WTC11 (cell line): ENCODE measurements around the gene PTP4A1. TPM values are rescaled to one million over a fixed set of nuclear protein-coding genes. Genes with fewer than 3 reads are reported as not detected.

Experiments used
- ATAC-seq: fragments of 200-7000 bp; cut with Tn5 transposase; 2 replicates; pipeline ENCODE4 v1.10.0; 2021; ENCODE audit warnings: mild to moderate bottlenecking, moderate library complexity
- CTCF ChIA-PET: fragments of 300-600 bp; sonication (Branson Sonifier 250); formaldehyde crosslinking; loops from one replicate; lab custom pipeline; 2021; ENCODE audit warnings: antibody characterized with exemption; lab: Charles Lee
- POLR2A ChIA-PET: fragments of 350-600 bp; sonication (Branson Sonifier 250); formaldehyde crosslinking; loops from one replicate; lab custom pipeline; 2021; ENCODE audit warnings: antibody characterized with exemption; lab: Charles Lee
- DNase-seq: peaks from one replicate; pipeline ENCODE4 v3.0.0; 2021; ENCODE audit warnings: low spot score
- H3K27ac Mint-ChIP-seq: 2 replicates; pipeline ENCODE4 v1.8.0; 2021; ENCODE audit warnings: mixed read lengths
- H3K27me3 Mint-ChIP-seq: 2 replicates; pipeline ENCODE4 v1.8.0; 2021; ENCODE audit warnings: low read depth, mild to moderate bottlenecking, moderate library complexity, mixed read lengths
- H3K36me3 Mint-ChIP-seq: 2 replicates; pipeline ENCODE4 v1.8.0; 2021; ENCODE audit warnings: mixed read lengths
- H3K4me1 Mint-ChIP-seq: 2 replicates; pipeline ENCODE4 v1.8.0; 2022; ENCODE audit warnings: mixed read lengths
- H3K4me3 Mint-ChIP-seq: 2 replicates; pipeline ENCODE4 v1.8.0; 2021; ENCODE audit warnings: mild to moderate bottlenecking, moderate library complexity, mixed read lengths
- H3K9me3 Mint-ChIP-seq: 2 replicates; pipeline ENCODE4 v1.8.0; 2021; ENCODE audit warnings: mixed read lengths
- CREB1 ChIP-seq: sonication (generic); formaldehyde crosslinking; IDR thresholded peaks from 2 replicates; pipeline ENCODE4 v1.8.0; 2023; ENCODE audit warnings: mild to moderate bottlenecking, missing genetic modification reagents
- FOXP1 ChIP-seq: sonication (generic); formaldehyde crosslinking; IDR thresholded peaks from 2 replicates; pipeline ENCODE4 v1.8.0; 2022; ENCODE audit warnings: missing genetic modification reagents, mild to moderate bottlenecking, moderate library complexity, borderline replicate concordance
- GABPB1 ChIP-seq: sonication (generic); formaldehyde crosslinking; IDR thresholded peaks from 2 replicates; pipeline ENCODE4 v1.8.1; 2023; ENCODE audit warnings: mild to moderate bottlenecking, missing genetic modification reagents
- MYBL2 ChIP-seq: sonication (generic); formaldehyde crosslinking; IDR thresholded peaks from 2 replicates; pipeline ENCODE4 v1.8.1; 2023; ENCODE audit warnings: mild to moderate bottlenecking, moderate library complexity, missing genetic modification reagents
- PREB ChIP-seq: sonication (generic); formaldehyde crosslinking; IDR thresholded peaks from 2 replicates; pipeline ENCODE4 v1.8.1; 2022; ENCODE audit warnings: mild to moderate bottlenecking, missing genetic modification reagents, moderate library complexity, borderline replicate concordance
- RELA ChIP-seq: sonication (generic); formaldehyde crosslinking; IDR thresholded peaks from 2 replicates; pipeline ENCODE4 v1.8.1; 2022; ENCODE audit warnings: missing genetic modification reagents, mild to moderate bottlenecking, borderline replicate concordance
- ZNF281 ChIP-seq: sonication (generic); formaldehyde crosslinking; IDR thresholded peaks from 2 replicates; pipeline ENCODE4 v1.8.0; 2023; ENCODE audit warnings: mild to moderate bottlenecking, missing genetic modification reagents
- ZNF416 ChIP-seq: fragments of 250-450 bp; sonication (Bioruptor Pico); IDR thresholded peaks from 2 replicates; pipeline ENCODE4 v1.9.0; 2021; ENCODE audit warnings: mild to moderate bottlenecking, inconsistent platforms
- ZNF671 ChIP-seq: fragments of 250-450 bp; sonication (Bioruptor Pico); IDR thresholded peaks from 2 replicates; pipeline ENCODE4 v1.8.0; 2021; ENCODE audit warnings: mild to moderate bottlenecking
- total RNA-seq: library from RNA; stranded (reverse); gene quantifications from 3 replicates; pipeline ENCODE4 v1.2.3, GENCODE V29; 2021
- TF ChIP-seq, protein P1 (sequence below): sonication (generic); formaldehyde crosslinking; IDR thresholded peaks from 2 replicates; pipeline ENCODE4 v1.8.1; 2023; ENCODE audit warnings: mild to moderate bottlenecking, missing genetic modification reagents
- TF ChIP-seq, protein P2 (sequence below): sonication (generic); formaldehyde crosslinking; IDR thresholded peaks from 2 replicates; pipeline ENCODE4 v1.8.0; 2022; ENCODE audit warnings: mild to moderate bottlenecking, missing genetic modification reagents
- TF ChIP-seq, protein P3 (sequence below): sonication (generic); formaldehyde crosslinking; IDR thresholded peaks from 2 replicates; pipeline ENCODE4 v1.8.1; 2022; ENCODE audit warnings: mild to moderate bottlenecking, moderate library complexity, missing genetic modification reagents

PTP4A1 gene
- total RNA-seq, 1 experiment from 2014 or later = 56.9 TPM

DNA sequence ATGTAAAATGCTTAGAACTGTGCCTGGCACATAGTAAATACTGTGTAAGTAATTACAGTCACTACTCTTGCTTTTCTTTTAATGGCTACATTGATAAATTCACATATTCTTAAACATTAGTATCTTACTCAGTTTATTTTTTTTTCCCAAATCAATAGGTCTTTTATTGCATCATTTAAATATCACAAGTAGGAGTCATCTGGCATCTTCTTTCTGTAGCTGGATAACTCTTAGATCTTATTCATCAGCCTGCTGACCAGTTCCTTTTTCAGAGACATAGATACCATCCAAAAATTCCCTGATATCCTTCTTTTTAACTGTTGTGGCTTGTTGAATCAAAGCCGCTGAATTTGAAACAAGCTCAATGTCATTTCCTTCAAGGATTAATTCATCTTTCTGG, 43.3 kb downstream of the PTP4A1 start:
- Mint-ChIP-seq H3K9me3 (peaks cover 14% of the 10 kb centered on the region), H3K27me3 (peaks cover 16% of the 10 kb centered on the region), H3K4me3 (no peak overlapping the region), H3K4me1 (no peaks in the 10 kb centered on the region), H3K36me3 (no peaks in the 10 kb centered on the region), H3K27ac (no peak overlapping the region)
- ATAC-seq = no peak
- POLR2A ChIA-PET = no interaction called here
- DNase-seq = no peak
- CTCF ChIA-PET = no interaction called here
- TF ChIP-seq ZNF671 (CRISPR knock-in tag) (no peak), MYBL2 (CRISPR knock-in tag) (no peak), ZNF281 (CRISPR knock-in tag) (no peak), FOXP1 (CRISPR knock-in tag) (no peak), CREB1 (CRISPR knock-in tag) (no peak), RELA (CRISPR knock-in tag) (no peak), ZNF416 (CRISPR knock-in tag) (no peak), PREB (no peak), GABPB1 (no peak)
- TF ChIP-seq, protein P1, sequence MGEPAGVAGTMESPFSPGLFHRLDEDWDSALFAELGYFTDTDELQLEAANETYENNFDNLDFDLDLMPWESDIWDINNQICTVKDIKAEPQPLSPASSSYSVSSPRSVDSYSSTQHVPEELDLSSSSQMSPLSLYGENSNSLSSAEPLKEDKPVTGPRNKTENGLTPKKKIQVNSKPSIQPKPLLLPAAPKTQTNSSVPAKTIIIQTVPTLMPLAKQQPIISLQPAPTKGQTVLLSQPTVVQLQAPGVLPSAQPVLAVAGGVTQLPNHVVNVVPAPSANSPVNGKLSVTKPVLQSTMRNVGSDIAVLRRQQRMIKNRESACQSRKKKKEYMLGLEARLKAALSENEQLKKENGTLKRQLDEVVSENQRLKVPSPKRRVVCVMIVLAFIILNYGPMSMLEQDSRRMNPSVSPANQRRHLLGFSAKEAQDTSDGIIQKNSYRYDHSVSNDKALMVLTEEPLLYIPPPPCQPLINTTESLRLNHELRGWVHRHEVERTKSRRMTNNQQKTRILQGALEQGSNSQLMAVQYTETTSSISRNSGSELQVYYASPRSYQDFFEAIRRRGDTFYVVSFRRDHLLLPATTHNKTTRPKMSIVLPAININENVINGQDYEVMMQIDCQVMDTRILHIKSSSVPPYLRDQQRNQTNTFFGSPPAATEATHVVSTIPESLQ (CRISPR knock-in tag) = no peak
- TF ChIP-seq, protein P2, sequence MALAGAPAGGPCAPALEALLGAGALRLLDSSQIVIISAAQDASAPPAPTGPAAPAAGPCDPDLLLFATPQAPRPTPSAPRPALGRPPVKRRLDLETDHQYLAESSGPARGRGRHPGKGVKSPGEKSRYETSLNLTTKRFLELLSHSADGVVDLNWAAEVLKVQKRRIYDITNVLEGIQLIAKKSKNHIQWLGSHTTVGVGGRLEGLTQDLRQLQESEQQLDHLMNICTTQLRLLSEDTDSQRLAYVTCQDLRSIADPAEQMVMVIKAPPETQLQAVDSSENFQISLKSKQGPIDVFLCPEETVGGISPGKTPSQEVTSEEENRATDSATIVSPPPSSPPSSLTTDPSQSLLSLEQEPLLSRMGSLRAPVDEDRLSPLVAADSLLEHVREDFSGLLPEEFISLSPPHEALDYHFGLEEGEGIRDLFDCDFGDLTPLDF (CRISPR knock-in tag) = no peak
- TF ChIP-seq, protein P3, sequence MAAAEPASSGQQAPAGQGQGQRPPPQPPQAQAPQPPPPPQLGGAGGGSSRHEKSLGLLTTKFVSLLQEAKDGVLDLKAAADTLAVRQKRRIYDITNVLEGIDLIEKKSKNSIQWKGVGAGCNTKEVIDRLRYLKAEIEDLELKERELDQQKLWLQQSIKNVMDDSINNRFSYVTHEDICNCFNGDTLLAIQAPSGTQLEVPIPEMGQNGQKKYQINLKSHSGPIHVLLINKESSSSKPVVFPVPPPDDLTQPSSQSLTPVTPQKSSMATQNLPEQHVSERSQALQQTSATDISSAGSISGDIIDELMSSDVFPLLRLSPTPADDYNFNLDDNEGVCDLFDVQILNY = no peak

Other genes with a start within 250 kb of the PTP4A1 start
- gene PHF3, start 63.3 kb downstream of the PTP4A1 start, total RNA-seq = 50.2 to 56.4 TPM (median 52.6 TPM) in 3 replicates